Fibroblast of villous mesenchyme (primary cell): Measurements from ENCODE around the gene C3orf52. TPM values are rescaled to one million over a fixed set of nuclear protein-coding genes. Genes with fewer than 3 reads are reported as not detected.
A peak's percentile ranks its signal among the peaks of the same experiment; 100 is the strongest.

Experiments
- DNase-seq: peaks from one replicate; pipeline ENCODE4 v3.0.0-alpha.2; 2010; ENCODE audit warnings: low read depth
- H3K4me3 ChIP-seq: 2 replicates; pipeline ENCODE4 v1.5.1; 2011; ENCODE audit warnings: low read depth, mild to moderate bottlenecking, low read length
- CTCF ChIP-seq: IDR thresholded peaks from 2 replicates; pipeline ENCODE4 v1.5.1; 2012; ENCODE audit warnings: low read depth, mild to moderate bottlenecking, low read length; ENCODE audit not compliant: insufficient read depth
- total RNA-seq: library from RNA; depleted of rRNA; stranded (reverse); fragments of >200 nt; gene quantifications from 2 replicates; pipeline ENCODE4 v1.2.3, GENCODE V29; 2012

C3orf52 gene
- total RNA-seq, 1 donor: 7.3 TPM

- H3K4me3 ChIP-seq: no peak overlapping the region
- TF ChIP-seq CTCF: no peak
- peak; percentile 22 for DNase-seq
Measured at GRCh38 chr3:112093180-112093522, 7.0 kb downstream of the C3orf52 start.

GRCh38 chr3:112095731-112096130 is 9.5 kb downstream of the C3orf52 start:
- no peak for DNase-seq

GRCh38 chr3:112096176-112096575 is 10.0 kb downstream of the C3orf52 start:
- DNase-seq: peak; percentile 64
- TF ChIP-seq CTCF: no peak
- no peak overlapping the region for H3K4me3 ChIP-seq

More at GRCh38 chr3:112095731-112096130, 9.5 kb downstream of the C3orf52 start:
- H3K4me3 ChIP-seq: no peak overlapping the region
- TF ChIP-seq CTCF: no peak

- DNase-seq: peak; percentile 98
- no peak for TF ChIP-seq CTCF
- H3K4me3 ChIP-seq: no peak overlapping the region
Measured at GRCh38 chr3:112097378-112097777, 11.2 kb downstream of the C3orf52 start.

- no peak for TF ChIP-seq CTCF
- peak; percentile 17 for DNase-seq
- no peak overlapping the region for H3K4me3 ChIP-seq
Measured at GRCh38 chr3:112101916-112102315, 15.7 kb downstream of the C3orf52 start.

GRCh38 chr3:112104774-112105173 is 18.6 kb downstream of the C3orf52 start:
- no peak for TF ChIP-seq CTCF
- no peak for DNase-seq
- no peak overlapping the region for H3K4me3 ChIP-seq

GRCh38 chr3:112109322-112109721 is 23.1 kb downstream of the C3orf52 start:
- DNase-seq: peak; percentile 11
- no peak overlapping the region for H3K4me3 ChIP-seq
- no peak for TF ChIP-seq CTCF
